Esophagus muscularis mucosa (tissue), 4 donors: ENCODE measurements around the gene TNFRSF25. TPM values are rescaled to one million over a fixed set of nuclear protein-coding genes. Genes with fewer than 3 reads are reported as not detected.

Experiments
- DNase-seq: peaks from one replicate; pipeline ENCODE4 v3.0.0-alpha.2; 2017; ENCODE audit errors: extremely low spot score
- H3K27ac ChIP-seq, 4 donors: fragments of 200-600 bp; sonication (generic); replicated peaks in 1 of 4; 1 replicate in 3 of 4; 2 replicates in 1 of 4; pipeline ENCODE4 v1.5.1; 2016 to 2019; ENCODE audit warnings: mild to moderate bottlenecking in 1 of 4
- H3K27me3 ChIP-seq, 4 donors: fragments of 200-600 bp; sonication (generic); one replicate each; pipeline versions ENCODE4 v1.5.1 to v1.6.0; 2016 to 2019
- H3K36me3 ChIP-seq, 4 donors: fragments of 200-600 bp; sonication (generic); one replicate each; pipeline ENCODE4 v1.5.1; 2016 to 2019
- H3K4me1 ChIP-seq, 4 donors: fragments of 200-600 bp; sonication (generic); one replicate each; pipeline ENCODE4 v1.5.1; 2016 to 2019
- H3K4me3 ChIP-seq, 4 donors: fragments of 200-600 bp; sonication (generic); 1 replicate in 2 of 4; 2 replicates in 2 of 4; pipeline ENCODE4 v1.5.1; 2016 to 2019; ENCODE audit warnings: mild to moderate bottlenecking in 4 of 4, moderate library complexity in 1 of 4
- H3K9me3 ChIP-seq, 4 donors: fragments of 200-600 bp; sonication (generic); 1 replicate in 3 of 4; 2 replicates in 1 of 4; pipeline ENCODE4 v1.5.1; 2016 to 2019
- EP300 ChIP-seq: sonication (generic); formaldehyde crosslinking; IDR thresholded peaks from one replicate; pipeline ENCODE4 v1.6.1; 2017; ENCODE audit warnings: antibody characterized with exemption
- POLR2A ChIP-seq: fragments of 450-650 bp; IDR thresholded peaks from one replicate; pipeline ENCODE4 v1.6.1; 2017; ENCODE audit warnings: antibody characterized with exemption, moderate library complexity, mild to moderate bottlenecking, low read depth
- POLR2AphosphoS5 ChIP-seq, 2 donors: sonication (generic); formaldehyde crosslinking; IDR thresholded peaks; one replicate each; pipeline ENCODE4 v1.6.1; 2017; ENCODE audit warnings: antibody characterized with exemption in 2 of 2
- WGBS: methylation state at CpG from one replicate; pipeline ENCODE4 v1.1.5; 2018; 5-methylcytosine and 5-hydroxymethylcytosine counted together
- intact Hi-C: fragments of 100-400 bp; cut with DNase I; formaldehyde crosslinking; loops from one replicate; pipeline ENCODE4 v1.15.1; 2023
- total RNA-seq, 4 donors: library from RNA; depleted of rRNA; stranded (reverse); fragments of >200 nt; gene quantifications; one replicate each; pipeline versions ENCODE4 v1.1.0 to v1.2.1, GENCODE V29; 2016
- TF ChIP-seq, protein P1 (sequence below), 3 experiments: fragments of 200-600 bp in 2 of 3; fragments of 450-650 bp in 1 of 3; sonication (generic) in 2 of 3; IDR thresholded peaks; one replicate each; pipeline ENCODE4 v1.5.1; 2017 to 2019; ENCODE audit warnings: antibody characterized with exemption in 3 of 3, mild to moderate bottlenecking in 2 of 3, moderate library complexity in 1 of 3

The TNFRSF25 gene
- total RNA-seq, 4 donors from 2014 or later: 2.5 to 9.1 (median 9.1) TPM

DNA sequence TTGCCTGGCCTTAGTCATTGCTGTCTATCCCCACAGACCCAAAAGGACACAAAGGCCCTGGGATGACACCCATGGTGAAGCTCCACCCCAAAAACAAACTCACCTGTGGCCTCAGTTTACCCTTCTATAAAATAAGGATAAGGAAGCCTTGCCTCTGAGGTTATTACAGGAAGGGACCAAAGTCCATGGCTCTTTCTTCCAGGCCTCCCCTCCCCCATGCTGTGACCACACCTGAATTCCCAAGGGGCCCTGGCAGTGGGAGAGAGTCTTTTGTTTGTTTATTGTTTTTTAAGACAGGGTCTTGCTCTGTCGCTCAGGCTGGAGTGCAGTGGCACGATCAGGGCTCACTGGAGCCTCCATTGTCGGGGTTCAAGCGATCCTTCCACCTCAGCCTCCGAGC lies 10.5 kb upstream of the TNFRSF25 start:
- intact Hi-C loops: no loop called here

DNA sequence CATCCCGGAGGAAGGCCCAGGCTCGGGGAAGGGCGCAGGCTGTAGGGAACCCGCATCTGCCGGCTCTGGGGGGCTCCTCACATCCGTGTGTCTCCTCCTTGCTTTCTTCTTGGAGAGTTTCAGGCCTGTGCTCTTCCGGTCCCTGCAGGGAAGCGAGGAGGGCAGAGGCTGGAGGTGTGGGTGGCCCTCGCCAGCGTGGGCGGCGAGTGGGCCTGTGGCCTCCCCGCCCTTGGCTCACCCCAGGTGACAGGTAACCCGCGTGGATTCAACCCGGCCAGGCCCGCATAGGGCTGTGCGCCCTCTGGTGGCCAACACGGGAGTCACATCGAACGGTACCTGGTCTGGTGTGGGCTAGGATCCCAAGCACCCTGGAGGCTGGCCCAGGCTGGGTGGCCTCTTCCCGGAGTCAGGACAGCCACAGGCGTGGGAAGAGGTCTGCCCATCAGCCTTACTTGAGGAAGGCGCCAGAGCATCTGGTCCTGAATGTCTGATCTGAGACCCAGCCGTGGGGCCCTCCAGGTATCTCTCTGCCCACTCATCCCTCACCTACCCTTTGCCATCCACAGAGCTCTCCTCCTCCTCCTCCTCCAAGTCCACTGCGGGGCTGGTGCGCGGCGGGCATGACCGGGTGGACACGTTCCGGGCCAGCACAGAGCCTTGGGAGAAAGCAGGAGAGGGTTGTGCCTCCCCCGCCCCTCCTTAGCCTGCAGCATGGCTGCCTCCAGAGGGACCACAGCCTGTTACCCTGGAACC lies 9.6 kb upstream of the TNFRSF25 start:
- Histone ChIP-seq H3K27ac (no peak overlapping the region), H3K4me1 (peaks cover 0 to 7% (median 3%) of the 10 kb centered on the region in 4 donors), H3K4me3 (no peak overlapping the region), H3K36me3 (peaks cover 8 to 65% (median 42%) of the 10 kb centered on the region in 4 donors), H3K27me3 (no peaks in the 10 kb centered on the region), H3K9me3 (no peaks in the 10 kb centered on the region)
- TF ChIP-seq EP300 (no peak), POLR2A (no peak), POLR2AphosphoS5 (IDR thresholded peaks at IDR 0.05) (no peak)
- TF ChIP-seq, protein P1, sequence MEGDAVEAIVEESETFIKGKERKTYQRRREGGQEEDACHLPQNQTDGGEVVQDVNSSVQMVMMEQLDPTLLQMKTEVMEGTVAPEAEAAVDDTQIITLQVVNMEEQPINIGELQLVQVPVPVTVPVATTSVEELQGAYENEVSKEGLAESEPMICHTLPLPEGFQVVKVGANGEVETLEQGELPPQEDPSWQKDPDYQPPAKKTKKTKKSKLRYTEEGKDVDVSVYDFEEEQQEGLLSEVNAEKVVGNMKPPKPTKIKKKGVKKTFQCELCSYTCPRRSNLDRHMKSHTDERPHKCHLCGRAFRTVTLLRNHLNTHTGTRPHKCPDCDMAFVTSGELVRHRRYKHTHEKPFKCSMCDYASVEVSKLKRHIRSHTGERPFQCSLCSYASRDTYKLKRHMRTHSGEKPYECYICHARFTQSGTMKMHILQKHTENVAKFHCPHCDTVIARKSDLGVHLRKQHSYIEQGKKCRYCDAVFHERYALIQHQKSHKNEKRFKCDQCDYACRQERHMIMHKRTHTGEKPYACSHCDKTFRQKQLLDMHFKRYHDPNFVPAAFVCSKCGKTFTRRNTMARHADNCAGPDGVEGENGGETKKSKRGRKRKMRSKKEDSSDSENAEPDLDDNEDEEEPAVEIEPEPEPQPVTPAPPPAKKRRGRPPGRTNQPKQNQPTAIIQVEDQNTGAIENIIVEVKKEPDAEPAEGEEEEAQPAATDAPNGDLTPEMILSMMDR (IDR thresholded peaks at IDR 0.05): peak; percentile 65 to 97 (median 75)
- intact Hi-C loops: no loop called here
- no peak for DNase-seq
- WGBS: 35% methylated on average over 20 of the region's 33 CpGs

More for the DNA sequence above, 10.5 kb upstream of the TNFRSF25 start:
- Histone ChIP-seq H3K4me3 (no peak overlapping the region), H3K9me3 (no peaks in the 10 kb centered on the region), H3K36me3 (peaks cover 8 to 56% (median 33%) of the 10 kb centered on the region in 4 donors), H3K27ac (no peak overlapping the region), H3K4me1 (peaks cover 0 to 7% (median 3%) of the 10 kb centered on the region in 4 donors), H3K27me3 (no peaks in the 10 kb centered on the region)
- DNase-seq: no peak
- 98% methylated on average over 5 of the region's 5 CpGs for WGBS
- TF ChIP-seq EP300 (no peak), POLR2AphosphoS5 (IDR thresholded peaks at IDR 0.05) (no peak), POLR2A (no peak)
- TF ChIP-seq, protein P1 (IDR thresholded peaks at IDR 0.05): no peak

DNA sequence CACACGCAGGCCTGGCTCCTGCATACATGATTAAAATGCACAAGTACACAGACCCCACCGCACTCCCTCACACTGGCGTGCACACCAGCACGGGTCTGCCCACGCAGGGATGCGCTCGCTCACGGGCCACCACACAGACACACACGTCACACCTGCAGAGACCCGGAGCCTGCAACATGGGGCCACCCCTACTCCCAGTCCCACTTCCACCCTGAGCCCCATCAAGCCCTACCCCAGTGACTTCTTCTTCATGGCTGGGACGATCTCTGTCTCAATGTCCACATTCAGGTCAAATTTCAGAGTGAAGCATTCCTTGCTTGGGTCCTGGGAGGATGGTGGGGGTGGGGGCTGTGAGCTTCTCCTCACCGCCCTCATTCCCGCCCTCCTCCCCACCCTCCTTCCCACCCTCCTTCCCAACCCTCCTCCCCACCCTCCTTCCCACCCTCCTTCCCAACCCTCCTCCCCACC lies 8.9 kb upstream of the TNFRSF25 start:
- H3K4me1 ChIP-seq: peaks cover 0 to 7% (median 3%) of the 10 kb centered on the region in 4 donors
- intact Hi-C loops: no loop called here
- peaks cover 8 to 73% (median 49%) of the 10 kb centered on the region in 4 donors for H3K36me3 ChIP-seq
- no peak for DNase-seq
- H3K9me3 ChIP-seq: no peaks in the 10 kb centered on the region
- no peak overlapping the region for H3K27ac ChIP-seq
- no peaks in the 10 kb centered on the region for H3K27me3 ChIP-seq
- H3K4me3 ChIP-seq: no peak overlapping the region
- 87% methylated on average over 13 of the region's 13 CpGs for WGBS
- no peak for TF ChIP-seq EP300

DNA sequence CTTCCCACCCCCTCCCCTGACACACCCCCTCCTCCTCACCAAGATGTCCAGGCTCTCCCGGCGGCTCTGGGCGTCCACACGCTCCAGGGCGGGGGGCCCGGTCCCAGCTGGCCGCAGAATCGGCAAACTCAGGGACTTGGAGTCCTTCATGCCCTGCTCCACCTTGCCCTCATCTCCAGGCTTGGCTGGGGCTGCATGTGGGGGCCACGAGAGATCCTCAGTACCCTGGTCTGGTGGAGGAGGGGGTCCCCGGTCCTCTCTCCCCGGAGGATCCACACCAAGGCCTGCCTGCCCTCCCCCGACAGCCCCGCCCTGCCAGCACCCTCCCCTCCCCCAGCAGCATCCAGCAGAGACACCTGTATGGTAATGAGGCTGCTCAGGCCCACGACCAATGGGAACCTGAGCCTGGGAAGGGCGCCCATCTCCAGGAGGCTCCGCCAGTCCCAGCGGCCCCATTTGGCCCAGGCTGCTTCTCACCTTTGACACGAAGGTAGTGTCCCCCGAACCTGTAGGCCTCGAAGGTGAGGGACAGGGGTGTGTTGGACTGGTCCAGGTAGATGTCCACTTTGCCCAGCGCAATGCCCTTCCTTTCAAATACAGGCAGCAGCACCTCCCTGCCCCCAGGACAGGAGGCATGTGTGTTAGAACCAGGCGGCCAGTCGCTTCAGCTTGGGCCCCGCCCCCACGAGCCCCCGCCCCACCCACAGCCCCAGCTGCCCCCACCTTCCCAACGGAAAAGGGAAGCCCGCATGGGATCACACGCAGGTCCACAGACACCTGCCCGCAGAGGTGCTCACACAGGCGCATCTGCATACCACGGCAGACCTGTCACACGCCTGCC lies 8.2 kb upstream of the TNFRSF25 start:
- Histone ChIP-seq H3K27ac (no peak overlapping the region), H3K27me3 (no peaks in the 10 kb centered on the region), H3K4me1 (peaks cover 0 to 7% (median 3%) of the 10 kb centered on the region in 4 donors), H3K36me3 (peaks cover 8 to 79% (median 55%) of the 10 kb centered on the region in 4 donors), H3K4me3 (no peak overlapping the region), H3K9me3 (no peaks in the 10 kb centered on the region)
- no peak for DNase-seq
- WGBS: 85% methylated on average over 8 of the region's 33 CpGs
- intact Hi-C loops: no loop called here
- no peak for TF ChIP-seq POLR2A
- no peak for TF ChIP-seq EP300
- TF ChIP-seq, protein P1 (IDR thresholded peaks at IDR 0.05): no peak
- no peak for TF ChIP-seq POLR2AphosphoS5 (IDR thresholded peaks at IDR 0.05)

DNA sequence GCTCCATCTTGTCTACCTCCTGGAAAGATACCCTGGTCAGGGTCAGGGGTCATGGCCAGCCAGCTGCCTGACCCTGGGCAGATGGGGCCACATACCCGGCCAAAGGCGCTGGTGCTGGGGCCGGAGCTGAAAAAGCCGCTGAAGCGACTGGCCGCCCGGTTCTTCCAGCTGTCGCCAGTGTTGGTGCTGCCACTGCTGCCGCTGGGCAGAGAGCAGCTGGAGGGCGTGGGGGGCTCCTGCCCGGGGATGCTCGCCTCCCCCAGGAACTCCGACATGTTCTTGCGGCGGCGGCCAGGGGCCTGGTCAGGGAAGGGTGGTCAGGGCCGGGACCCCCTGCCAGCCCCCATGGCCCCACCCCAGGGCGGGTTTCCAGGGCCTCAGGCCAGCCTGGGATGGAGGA lies 7.2 kb upstream of the TNFRSF25 start:
- intact Hi-C loops: no loop called here
- H3K27me3 ChIP-seq: peaks cover 0 to 1% (median 0%) of the 10 kb centered on the region in 4 donors
- no peak overlapping the region for H3K27ac ChIP-seq
- WGBS: 95% methylated on average over 10 of the region's 18 CpGs
- peaks cover 11 to 89% (median 66%) of the 10 kb centered on the region in 4 donors for H3K36me3 ChIP-seq
- no peak for TF ChIP-seq POLR2A
- TF ChIP-seq EP300: no peak
- no peak for TF ChIP-seq POLR2AphosphoS5 (IDR thresholded peaks at IDR 0.05)
- TF ChIP-seq, protein P1 (IDR thresholded peaks at IDR 0.05): no peak
- no peaks in the 10 kb centered on the region for H3K9me3 ChIP-seq
- no peak for DNase-seq
- H3K4me1 ChIP-seq: peaks cover 0 to 7% (median 3%) of the 10 kb centered on the region in 4 donors
- H3K4me3 ChIP-seq: no peak overlapping the region
